ENCODE data around the gene MFSD2A.
"Not testable (repeated sequence)": the region's sequence is repeated elsewhere in the genome, so short reads cannot be mapped to it uniquely, and the experiment has no call there.

MFSD2A gene

GRCh38 chr1:40007481-40008034, 52.6 kb downstream of the MFSD2A start:
- DNase-seq = not testable (repeated sequence)

GRCh38 chr1:40011198-40011597, 56.3 kb downstream of the MFSD2A start:
- DNase-seq = no peak

DNA sequence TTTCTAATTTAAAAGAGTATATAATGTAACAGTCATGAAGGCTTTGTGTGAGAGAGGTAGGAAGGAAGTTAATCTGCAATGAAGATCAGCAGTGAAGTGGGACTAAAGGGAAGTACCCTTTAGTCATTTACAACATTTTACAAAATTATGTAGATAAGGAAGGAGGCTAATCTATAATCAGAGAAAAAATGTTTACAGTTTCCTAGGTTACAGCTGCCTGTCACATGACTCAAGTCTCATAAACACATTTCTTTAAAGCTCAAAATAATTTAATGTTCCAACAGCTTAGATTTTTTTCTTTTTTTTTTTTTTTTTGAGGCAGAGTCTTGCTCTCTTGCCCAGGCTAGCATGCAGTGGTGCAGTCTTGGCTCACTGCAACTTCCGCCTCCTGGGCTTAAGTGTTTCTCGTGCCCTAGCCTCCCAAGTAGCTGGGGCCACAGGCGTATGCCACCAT, 59.3 kb downstream of the MFSD2A start:
- no peak for DNase-seq

GRCh38 chr1:40014812-40015594, 60.1 kb downstream of the MFSD2A start:
- no peak for DNase-seq

GRCh38 chr1:40017951-40018575, 63.1 kb downstream of the MFSD2A start:
- DNase-seq = no peak

All from CD4-positive, alpha-beta T cell treated with Interleukin-15 for 1 hour (primary cell).